ENCODE measurements around the gene GSAP. TPM values are rescaled to one million over a fixed set of nuclear protein-coding genes. Genes with fewer than 3 reads are reported as not detected.
"Not testable (repeated sequence)": the region's sequence is repeated elsewhere in the genome, so short reads cannot be mapped to it uniquely, and the experiment has no call there.

The GSAP gene, protein sequence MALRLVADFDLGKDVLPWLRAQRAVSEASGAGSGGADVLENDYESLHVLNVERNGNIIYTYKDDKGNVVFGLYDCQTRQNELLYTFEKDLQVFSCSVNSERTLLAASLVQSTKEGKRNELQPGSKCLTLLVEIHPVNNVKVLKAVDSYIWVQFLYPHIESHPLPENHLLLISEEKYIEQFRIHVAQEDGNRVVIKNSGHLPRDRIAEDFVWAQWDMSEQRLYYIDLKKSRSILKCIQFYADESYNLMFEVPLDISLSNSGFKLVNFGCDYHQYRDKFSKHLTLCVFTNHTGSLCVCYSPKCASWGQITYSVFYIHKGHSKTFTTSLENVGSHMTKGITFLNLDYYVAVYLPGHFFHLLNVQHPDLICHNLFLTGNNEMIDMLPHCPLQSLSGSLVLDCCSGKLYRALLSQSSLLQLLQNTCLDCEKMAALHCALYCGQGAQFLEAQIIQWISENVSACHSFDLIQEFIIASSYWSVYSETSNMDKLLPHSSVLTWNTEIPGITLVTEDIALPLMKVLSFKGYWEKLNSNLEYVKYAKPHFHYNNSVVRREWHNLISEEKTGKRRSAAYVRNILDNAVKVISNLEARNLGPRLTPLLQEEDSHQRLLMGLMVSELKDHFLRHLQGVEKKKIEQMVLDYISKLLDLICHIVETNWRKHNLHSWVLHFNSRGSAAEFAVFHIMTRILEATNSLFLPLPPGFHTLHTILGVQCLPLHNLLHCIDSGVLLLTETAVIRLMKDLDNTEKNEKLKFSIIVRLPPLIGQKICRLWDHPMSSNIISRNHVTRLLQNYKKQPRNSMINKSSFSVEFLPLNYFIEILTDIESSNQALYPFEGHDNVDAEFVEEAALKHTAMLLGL
- 10 to 100 TPM in 3 of 10 donors, 1 to 10 TPM in 7; 5.2 to 13.5 (median 7.9) TPM for total RNA-seq
- polyA plus RNA-seq = 10 to 100 TPM in 1 of 2 donors, 1 to 10 TPM in 1; 1.7 to 23.7 TPM
- long read RNA-seq, donor 1, partial matches to known transcripts = 0 of 10 reads
- long read RNA-seq, donor 1, other reads (novel, unspliced or antisense) = 6 of 10 reads
- long read RNA-seq, donor 2, partial matches to known transcripts = 0 of 19 reads
- long read RNA-seq, donor 2, other reads (novel, unspliced or antisense) = 16 of 19 reads
- long read RNA-seq, donor 3, partial matches to known transcripts = 1 of 16 reads
- long read RNA-seq, donor 3, other reads (novel, unspliced or antisense) = 12 of 16 reads

DNA sequence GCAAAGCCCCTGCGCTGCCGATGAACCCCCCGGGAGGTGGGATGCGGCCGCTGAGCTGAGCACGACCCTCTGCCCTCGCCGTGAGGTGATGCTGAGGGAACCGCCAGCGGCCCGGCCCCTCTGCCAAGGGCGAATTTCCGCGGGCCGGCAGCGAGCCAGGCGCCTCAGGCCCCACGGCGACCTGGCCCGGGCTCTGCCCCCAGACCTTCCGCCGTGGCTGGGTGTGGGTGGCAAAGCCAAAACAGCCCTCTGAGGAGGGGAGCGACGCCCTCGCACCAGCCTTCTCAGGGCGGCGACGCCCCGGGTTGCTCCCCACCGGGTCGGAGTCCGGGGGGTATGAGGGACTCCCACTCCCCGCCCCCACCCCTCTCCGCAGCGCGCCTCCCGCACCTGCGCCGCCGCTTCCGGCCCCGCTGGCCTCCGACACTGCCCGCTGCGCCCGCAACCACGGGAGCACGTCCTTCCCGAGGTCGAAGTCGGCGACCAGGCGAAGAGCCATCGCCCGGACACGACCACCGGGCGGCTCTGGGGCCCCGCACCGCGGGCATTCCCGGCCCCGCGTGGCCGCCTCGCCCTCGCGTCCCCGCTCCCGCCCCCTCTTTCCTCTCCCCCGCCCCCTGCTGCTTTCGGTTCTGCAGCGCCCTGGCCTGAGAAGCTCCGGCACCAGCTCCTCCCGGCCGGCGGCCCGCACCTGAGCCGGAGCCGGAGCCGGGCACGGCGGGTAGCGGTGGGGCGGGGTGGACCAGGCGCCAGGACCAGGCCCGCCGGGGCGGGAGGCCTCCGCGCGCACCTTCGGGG lies at the start of gene GSAP:
GSAP (minus strand) TSS at position 527 of the 798 bp plus-strand sequence; CDS start at position 499, 28 bp downstream.
- intact Hi-C loops (cut with DNase I) = loop anchor here in 1 of 10 donors (10.0 kb wide), 1 partner anchor 119 kb away; the partner anchor contains the start of gene PTPN12
- ATAC-seq (peak; percentile 70 to 91 (median 88)), DNase-seq (peak; percentile 67)
- H3K9me3 ChIP-seq = no peaks in the 10 kb centered on the region
- H3K4me3 ChIP-seq = peak within 1 kb of the TSS; percentile 73 to 92 (median 86)
- H3K27me3 ChIP-seq = no peaks in the 10 kb centered on the region
- 1% methylated on average over 67 to 93 of the region's 93 CpGs for WGBS, 2 donors
- peaks cover 0 to 39% (median 12%) of the 10 kb centered on the region in 9 donors for H3K4me1 ChIP-seq
- H3K27ac ChIP-seq = peak within 1 kb of the TSS; percentile 68 to 96 (median 87)
- no peaks in the 10 kb centered on the region for H3K36me3 ChIP-seq
- TF ChIP-seq, protein P1, sequence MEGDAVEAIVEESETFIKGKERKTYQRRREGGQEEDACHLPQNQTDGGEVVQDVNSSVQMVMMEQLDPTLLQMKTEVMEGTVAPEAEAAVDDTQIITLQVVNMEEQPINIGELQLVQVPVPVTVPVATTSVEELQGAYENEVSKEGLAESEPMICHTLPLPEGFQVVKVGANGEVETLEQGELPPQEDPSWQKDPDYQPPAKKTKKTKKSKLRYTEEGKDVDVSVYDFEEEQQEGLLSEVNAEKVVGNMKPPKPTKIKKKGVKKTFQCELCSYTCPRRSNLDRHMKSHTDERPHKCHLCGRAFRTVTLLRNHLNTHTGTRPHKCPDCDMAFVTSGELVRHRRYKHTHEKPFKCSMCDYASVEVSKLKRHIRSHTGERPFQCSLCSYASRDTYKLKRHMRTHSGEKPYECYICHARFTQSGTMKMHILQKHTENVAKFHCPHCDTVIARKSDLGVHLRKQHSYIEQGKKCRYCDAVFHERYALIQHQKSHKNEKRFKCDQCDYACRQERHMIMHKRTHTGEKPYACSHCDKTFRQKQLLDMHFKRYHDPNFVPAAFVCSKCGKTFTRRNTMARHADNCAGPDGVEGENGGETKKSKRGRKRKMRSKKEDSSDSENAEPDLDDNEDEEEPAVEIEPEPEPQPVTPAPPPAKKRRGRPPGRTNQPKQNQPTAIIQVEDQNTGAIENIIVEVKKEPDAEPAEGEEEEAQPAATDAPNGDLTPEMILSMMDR (IDR thresholded peaks at IDR 0.05) = peak in 5 of 9 donors; percentile 10 to 40 (median 20)

GRCh38 chr7:77465256-77465655 lies 49.1 kb upstream of the GSAP start:
- H3K4me3 ChIP-seq = no peak overlapping the region

GRCh38 chr7:77464589-77464988 lies 48.4 kb upstream of the GSAP start:
- TF ChIP-seq, protein P1 (IDR thresholded peaks at IDR 0.05) = no peak
- no peaks in the 10 kb centered on the region for H3K27me3 ChIP-seq
- H3K9me3 ChIP-seq = no peaks in the 10 kb centered on the region
- no peak for DNase-seq
- WGBS, 2 donors = 96% methylated on average over 4 of the region's 4 CpGs
- intact Hi-C loops (cut with DNase I) = loop anchor here in 1 of 10 donors (10.0 kb wide), 1 partner anchor 50 kb away; no protein-coding TSS in a partner anchor
- H3K27ac ChIP-seq = no peak overlapping the region
- no peaks in the 10 kb centered on the region for H3K36me3 ChIP-seq
- H3K4me3 ChIP-seq = no peak overlapping the region
- H3K4me1 ChIP-seq = peaks cover 0 to 42% (median 0%) of the 10 kb centered on the region in 9 donors
- ATAC-seq = no peak

More at GRCh38 chr7:77465256-77465655, 49.1 kb upstream of the GSAP start:
- TF ChIP-seq, protein P1 (IDR thresholded peaks at IDR 0.05) = no peak
- Histone ChIP-seq H3K36me3 (no peaks in the 10 kb centered on the region), H3K9me3 (no peaks in the 10 kb centered on the region), H3K27me3 (no peaks in the 10 kb centered on the region), H3K4me1 (peaks cover 0 to 42% (median 0%) of the 10 kb centered on the region in 9 donors), H3K27ac (no peak overlapping the region)
- intact Hi-C loops (cut with DNase I) = loop anchor here in 1 of 10 donors (10.0 kb wide), 1 partner anchor 50 kb away; no protein-coding TSS in a partner anchor
- DNase-seq = no peak
- WGBS, 2 donors = 95 to 97% methylated on average over 1 of the region's 1 CpG
- no peak for ATAC-seq

GRCh38 chr7:77463632-77464031 lies 47.5 kb upstream of the GSAP start:
- peak in 1 of 8 donors; percentile 35 for ATAC-seq
- not testable (repeated sequence) for H3K27me3 ChIP-seq, H3K9me3 ChIP-seq, DNase-seq, H3K4me3 ChIP-seq, H3K36me3 ChIP-seq
- WGBS, 2 donors = 87 to 94% methylated on average over 6 of the region's 6 CpGs
- Histone ChIP-seq H3K4me1 (peaks cover 0 to 47% (median 0%) of the 10 kb centered on the region in 9 donors), H3K27ac (peak overlapping the region in 1 of 10 donors; percentile 5)
- intact Hi-C loops (cut with DNase I) = loop anchor here in 1 of 10 donors (10.0 kb wide), 1 partner anchor 51 kb away; no protein-coding TSS in a partner anchor
